HG02973 (cell line): Measurements from ENCODE around the gene PTPRD.

Experiments used
- ATAC-seq: cut with Tn5 transposase; IDR thresholded peaks from one replicate; pipeline ENCODE4 v1.9.1; 2021; ENCODE audit warnings: moderate library complexity; ENCODE audit not compliant: unreplicated experiment

The PTPRD gene

GRCh38 chr9:8514760-8515159 is 2098.0 kb downstream of the PTPRD start:
- no peak for ATAC-seq

- no peak for ATAC-seq
These were observed 2104.0 kb downstream of the PTPRD start for GRCh38 chr9:8508671-8509290.

- no peak for ATAC-seq
These were observed 2118.2 kb downstream of the PTPRD start for GRCh38 chr9:8494571-8494970.

- ATAC-seq, result no peak
These were observed 2120.1 kb downstream of the PTPRD start for GRCh38 chr9:8492679-8493078.

- ATAC-seq, result no peak
These were observed 2120.8 kb downstream of the PTPRD start for GRCh38 chr9:8492024-8492423.

- ATAC-seq, result no peak
These were observed 2121.2 kb downstream of the PTPRD start for GRCh38 chr9:8491563-8491962.

- ATAC-seq, result no peak
These were observed 2123.0 kb downstream of the PTPRD start for GRCh38 chr9:8489835-8490234.

- no peak for ATAC-seq
These were observed 2126.7 kb downstream of the PTPRD start for GRCh38 chr9:8486095-8486494.

GRCh38 chr9:8484597-8485191 is 2128.1 kb downstream of the PTPRD start:
- no peak for ATAC-seq

GRCh38 chr9:8477450-8477849 is 2135.4 kb downstream of the PTPRD start:
- ATAC-seq, result no peak

GRCh38 chr9:8474937-8475336 is 2137.9 kb downstream of the PTPRD start:
- ATAC-seq, result no peak

GRCh38 chr9:8473244-8474020 is 2139.4 kb downstream of the PTPRD start:
- no peak for ATAC-seq

GRCh38 chr9:8468045-8468637 is 2144.7 kb downstream of the PTPRD start:
- no peak for ATAC-seq

- no peak for ATAC-seq
These were observed 2155.0 kb downstream of the PTPRD start for GRCh38 chr9:8457816-8458215.

GRCh38 chr9:8457055-8457454 is 2155.7 kb downstream of the PTPRD start:
- ATAC-seq, result no peak

- no peak for ATAC-seq
These were observed 2156.5 kb downstream of the PTPRD start for GRCh38 chr9:8456344-8456743.

GRCh38 chr9:8450810-8451545 is 2161.8 kb downstream of the PTPRD start:
- ATAC-seq, result no peak

- ATAC-seq, result no peak
These were observed 2164.6 kb downstream of the PTPRD start for GRCh38 chr9:8448226-8448625.

GRCh38 chr9:8447601-8448000 is 2165.2 kb downstream of the PTPRD start:
- ATAC-seq, result no peak

- no peak for ATAC-seq
These were observed 2174.9 kb downstream of the PTPRD start for GRCh38 chr9:8437876-8438275.

GRCh38 chr9:8437259-8437658 is 2175.5 kb downstream of the PTPRD start:
- ATAC-seq, result no peak
